Hypothalamus (tissue), 51 donors: ENCODE results near the gene SDHA.
A peak's percentile ranks its signal among the peaks of the same experiment; 100 is the strongest.

ENCODE experiments used
- DNase-seq, 51 donors: peaks; one replicate each; lab custom pipeline; 2025; lab: John Stamatoyannopoulos, UW

The SDHA gene

DNA sequence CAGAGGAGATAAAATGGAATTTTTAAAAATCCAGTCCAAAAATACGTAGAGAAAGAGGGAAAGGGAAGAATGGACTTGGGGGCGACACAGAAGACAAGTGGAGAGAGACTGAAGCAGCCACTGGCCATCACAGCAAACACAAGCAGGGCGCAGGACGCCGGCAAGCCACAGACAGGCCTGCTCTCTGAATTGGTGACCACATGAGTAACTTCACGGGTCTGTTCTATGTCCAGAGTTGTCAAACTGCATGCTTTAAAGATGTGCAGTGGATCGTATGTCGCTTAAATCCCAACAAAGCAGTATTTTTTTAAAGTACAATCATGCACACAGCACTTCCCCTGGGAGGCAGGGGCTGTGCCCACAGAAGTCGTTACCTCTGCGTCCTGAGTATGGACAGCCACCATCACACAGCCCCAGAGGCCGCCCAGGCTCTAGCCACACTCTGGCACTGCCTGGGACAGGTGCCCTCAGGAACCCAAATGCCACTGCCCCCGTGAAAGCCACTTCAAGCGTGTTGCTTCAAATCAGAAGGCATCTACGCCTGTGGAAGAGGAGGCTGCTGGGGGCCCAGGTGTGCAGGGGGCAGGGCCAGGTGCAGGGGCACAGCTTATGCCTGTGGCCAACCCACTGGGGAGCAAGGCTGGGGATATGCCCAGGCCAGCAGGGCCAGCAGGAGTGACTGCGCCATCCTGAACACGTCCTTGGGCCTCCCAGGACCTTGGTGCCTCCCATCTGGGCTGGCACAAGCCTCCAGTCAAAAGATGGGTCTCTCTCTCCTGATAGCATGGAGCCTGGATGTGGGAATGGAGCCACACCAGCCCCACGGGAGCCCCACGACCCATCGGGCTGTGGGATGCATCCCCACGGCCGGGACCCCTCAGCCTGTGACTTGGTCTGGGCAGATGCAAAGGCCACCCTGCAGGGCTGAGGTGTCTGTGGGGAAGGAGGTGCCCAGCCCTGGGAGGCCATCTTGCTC, 32.7 kb upstream of the SDHA start:
- no peak for DNase-seq

DNA sequence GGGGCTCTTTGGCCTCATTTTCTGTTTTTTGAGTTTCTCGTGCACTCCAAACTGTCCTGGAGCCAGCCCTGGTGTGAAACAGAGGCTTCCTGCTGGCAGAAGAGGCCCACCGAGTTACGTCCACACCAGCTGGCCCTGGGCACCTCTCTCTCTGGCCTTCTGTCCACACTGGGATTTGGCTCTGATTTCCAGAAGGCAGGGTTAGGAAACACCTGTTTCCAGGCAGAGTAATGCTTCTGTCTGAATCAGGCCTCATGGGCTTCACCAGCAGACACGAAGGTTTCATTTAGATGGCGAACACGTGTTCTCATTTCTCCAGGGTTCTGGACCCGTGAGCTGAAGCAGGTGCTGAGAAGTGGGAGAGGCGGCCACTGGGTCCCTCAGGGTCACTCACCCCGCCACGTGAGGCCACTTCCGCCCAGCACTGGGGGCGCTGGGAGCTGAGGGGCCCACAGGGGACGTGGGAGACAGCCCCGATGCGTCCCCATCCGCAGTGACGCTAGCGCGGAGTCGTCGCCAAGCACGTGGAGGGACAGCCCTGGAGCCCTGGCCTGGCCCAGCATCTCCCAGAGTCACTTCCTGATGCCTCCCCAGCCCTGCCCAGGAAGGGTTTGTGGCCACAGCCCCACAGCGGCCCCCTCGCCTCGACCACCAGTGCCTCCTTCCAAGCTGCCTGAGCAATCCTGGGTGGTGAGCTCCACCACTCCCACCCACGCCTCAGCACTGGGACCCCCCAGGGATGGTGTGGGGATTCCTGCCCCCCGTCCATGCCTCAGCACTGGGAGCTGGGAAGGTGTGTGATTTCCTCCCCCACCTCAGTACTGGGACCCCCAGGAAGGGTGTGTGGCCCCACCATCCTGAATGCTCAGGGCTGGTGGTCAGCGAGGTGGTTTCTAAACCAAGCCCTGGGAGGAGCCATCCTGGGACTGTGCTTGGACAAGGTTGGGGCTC, 31.8 kb upstream of the SDHA start:
- DNase-seq, result no peak

DNA sequence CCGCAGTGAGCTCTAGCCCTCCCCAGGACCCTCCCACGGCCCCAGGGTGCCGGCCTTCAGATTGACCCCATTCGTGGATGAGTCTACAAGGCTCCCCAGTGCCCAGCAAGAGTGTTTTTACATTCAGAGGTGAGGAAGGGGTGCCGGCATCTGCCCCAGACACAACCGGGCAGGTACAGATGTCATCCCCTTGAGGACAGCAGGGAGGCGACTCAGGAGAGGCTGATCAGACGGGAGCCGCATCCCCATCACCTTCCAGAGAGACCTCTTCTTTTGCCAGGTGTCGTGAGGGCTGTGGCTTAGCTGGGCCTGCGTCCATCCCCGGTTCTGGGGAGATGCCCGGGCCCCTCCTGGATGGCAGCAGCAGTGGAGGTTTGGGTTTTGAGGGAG, 31.1 kb upstream of the SDHA start:
- no peak for DNase-seq

DNA sequence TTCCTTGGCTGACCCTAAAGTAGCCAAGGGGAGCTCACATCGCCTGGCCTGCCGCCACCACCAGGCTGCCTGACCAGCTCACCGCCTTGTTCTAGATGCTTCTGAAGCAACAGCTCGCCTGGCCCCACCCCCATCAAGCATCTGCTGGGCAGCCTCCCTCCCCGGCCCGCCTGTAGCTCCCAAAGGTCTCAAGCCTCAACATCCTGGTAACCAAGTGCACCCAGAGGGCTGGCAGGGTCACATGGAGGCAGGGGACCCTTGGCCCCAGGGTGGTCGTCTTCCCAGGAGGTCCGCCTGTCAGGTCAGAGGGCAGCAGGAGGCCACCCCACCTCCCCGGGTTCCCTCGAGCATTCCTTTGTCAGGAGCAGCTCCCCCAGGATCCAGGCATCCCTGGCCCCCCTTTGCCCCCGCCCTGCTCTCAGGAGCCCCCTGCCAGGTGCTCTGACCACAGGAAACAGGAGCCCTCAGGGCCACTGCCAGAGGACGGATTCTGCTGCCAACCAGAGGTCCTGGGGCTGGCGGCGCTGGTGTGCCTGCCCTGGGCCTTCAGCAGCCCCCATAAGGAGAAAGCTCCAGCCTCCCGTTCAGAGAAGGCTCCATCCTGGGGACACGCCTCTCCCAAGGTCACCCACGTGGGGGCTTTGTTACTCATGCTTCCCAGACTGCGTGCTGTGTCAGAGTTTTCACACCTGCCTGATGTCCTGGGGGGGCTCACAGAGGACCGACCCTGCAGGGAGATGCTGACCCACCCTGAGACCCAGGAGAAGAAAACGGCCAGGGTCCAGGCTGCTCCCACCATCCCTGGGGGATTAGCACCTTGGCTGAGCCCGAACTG, 30.3 kb upstream of the SDHA start:
- DNase-seq, result no peak

DNA sequence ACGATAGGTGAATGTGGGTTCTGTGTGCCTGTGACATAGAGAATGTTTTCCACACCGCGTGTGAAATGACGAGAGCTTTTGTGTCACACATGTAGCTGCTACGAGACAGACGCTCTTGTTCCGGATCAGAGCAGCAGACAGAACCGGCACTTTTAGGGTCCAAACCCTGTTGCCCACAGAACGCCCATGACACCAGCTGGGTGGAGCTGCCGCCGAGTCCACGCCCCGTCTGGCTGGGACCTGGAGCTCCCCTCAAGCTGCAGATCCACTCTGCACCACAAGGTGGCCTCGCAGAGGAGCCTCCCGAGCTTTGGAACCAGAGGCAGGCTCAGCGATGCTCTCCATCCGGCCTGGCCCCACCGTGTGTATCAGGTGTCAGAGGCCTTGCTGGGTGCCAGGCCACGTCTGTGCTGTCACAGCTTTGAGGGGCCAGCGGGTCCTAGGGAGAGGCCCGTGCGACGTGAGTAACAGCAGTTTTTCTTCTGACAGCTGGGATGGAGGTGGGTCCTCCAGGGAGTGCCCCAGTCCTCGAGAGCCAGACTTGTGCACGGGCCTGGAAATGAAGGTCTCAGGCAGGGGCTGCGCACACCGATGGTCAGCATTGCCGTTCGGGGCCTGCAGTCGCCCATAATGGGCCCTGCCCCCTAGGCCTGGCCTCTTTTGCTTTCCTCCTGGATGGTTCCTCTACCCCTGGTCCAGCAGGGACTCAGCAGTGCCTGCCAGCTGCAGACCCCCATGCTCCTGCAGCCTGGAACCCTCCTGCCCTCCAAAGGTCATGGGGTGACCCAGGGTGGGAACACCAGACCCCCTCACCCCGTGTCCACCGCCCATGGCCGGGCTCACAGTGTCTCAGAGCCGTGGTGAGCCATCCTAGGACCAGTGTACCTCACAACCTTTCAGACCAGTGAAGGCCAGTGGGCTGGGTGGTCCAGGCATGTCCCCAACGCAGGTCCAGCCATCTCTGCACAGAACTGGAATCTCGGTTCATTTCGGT, 29.3 kb upstream of the SDHA start:
- DNase-seq, result peak; percentile 6 to 85 (median 59)

DNA sequence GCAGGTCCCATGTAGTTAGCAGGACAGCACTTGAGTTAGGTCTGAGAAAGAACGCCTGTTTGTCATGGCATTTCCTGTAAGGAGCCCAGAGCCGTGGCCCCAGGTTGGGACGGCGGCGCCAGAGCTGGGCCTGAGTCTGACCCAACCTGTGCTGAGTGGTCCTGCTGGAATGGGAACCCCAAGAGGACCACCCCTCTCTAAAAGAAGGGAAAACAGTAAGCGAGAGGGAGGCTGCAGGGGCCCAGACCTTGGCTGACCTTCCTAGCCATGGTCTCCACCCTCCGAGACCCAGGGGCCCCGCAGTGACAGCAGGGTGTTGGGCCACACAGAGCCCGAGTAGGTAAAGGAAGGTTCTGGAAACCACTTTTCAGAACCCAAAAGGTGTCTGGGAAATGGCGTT, 28.6 kb upstream of the SDHA start:
- no peak for DNase-seq

DNA sequence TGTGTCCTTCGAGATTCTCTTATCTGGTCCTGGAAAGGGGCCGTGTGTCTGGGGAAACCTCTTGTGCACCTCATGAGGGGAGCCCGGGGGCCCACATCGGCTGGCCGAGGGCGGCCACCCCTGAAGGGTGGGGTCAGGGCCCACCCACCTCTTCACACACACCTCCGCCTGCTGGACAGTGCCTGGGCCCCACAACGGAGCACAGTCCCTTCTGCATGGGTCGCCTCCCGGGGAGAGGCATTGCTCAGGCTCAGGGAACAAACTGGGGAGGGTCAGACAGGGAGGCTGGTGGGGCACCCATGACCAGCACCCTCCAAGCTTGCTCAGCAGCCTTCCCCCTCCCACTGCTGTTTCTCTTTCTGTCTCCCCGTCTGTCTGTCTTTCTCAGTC, 28.1 kb upstream of the SDHA start:
- DNase-seq, result no peak

DNA sequence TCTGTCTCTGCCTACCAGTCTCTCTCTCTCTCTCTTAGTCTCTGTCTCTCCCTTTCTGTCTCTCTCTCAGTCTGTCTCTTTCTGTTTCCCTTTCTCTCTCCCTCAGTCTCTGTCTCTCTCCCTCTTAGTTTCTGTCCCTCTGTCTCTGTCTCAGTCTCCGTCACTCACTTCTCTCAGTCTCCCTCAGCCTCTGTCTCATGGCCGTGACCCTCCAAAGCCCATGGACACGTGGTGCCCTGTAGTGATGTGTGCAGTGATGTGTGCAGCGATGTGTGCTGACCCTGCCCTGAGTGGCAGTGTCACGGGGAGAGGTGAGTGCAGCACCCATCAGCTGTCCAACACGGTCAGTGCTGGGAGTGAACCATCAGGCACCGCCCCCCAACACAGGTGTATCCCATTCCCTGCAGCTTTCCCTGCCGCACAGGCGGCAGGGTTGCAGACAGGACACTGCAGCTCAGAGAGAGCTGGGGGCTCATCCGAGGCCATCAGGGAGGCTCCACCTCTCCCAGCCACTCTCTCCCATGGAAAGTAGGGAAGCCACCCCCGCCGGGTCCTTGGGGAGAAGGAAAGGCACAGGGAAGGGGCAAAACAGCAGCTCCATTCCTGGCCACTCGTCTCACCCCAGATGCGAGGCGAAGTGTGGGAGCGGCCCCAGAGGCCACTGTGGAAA, 27.6 kb upstream of the SDHA start:
- DNase-seq, result no peak

DNA sequence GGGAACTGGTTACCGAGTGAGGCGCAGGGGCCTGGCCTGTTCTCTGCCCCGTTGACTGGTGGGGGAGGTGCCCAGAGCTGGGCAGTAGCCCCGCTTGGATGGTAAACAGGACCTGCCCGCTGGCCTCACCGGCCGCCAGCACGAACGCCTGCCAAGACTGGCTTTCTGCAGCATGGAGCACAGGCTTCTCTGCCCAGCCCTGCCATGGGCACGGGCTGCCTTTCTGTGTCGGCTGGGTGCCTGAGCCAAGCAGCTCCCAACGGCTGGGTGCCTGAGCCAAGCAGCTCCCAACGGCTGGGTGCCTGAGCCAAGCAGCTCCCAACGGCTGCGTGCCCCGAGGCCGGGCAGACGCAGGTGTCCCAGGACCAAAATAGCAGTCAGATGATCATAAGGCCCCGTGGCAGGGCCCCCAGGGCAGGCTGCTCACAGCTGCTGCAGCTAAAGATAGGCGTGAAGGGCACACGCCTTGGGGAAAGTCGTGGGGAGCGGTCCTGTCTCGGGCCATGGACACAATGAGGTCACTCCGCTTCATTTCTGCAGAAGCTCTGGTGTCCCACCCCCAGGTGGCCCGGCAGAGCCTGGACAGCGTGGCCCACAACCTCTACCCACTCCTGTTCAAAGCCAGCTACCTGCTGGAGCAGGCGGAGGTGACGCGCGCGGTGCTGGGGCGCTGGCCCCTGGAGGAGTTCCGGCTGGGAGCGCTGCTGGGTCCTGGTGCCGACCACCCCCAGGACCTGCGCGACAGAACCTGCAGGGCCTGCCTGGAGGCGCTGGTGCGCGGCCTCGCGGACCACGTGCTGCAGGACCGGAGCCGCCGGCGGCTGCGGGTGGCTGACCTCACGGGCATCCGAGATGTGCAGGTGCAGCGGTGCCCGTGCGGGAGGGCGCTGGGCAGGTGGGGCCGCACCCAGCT, 26.8 kb upstream of the SDHA start, which contains the start of gene LRRC14B:
Gene LRRC14B (plus strand): TSS at position 460 of the 913 bp plus-strand sequence. CDS start 44 bp downstream, at position 504.
- DNase-seq, result peak in 32 of 51 donors; percentile 5 to 77 (median 48)

DNA sequence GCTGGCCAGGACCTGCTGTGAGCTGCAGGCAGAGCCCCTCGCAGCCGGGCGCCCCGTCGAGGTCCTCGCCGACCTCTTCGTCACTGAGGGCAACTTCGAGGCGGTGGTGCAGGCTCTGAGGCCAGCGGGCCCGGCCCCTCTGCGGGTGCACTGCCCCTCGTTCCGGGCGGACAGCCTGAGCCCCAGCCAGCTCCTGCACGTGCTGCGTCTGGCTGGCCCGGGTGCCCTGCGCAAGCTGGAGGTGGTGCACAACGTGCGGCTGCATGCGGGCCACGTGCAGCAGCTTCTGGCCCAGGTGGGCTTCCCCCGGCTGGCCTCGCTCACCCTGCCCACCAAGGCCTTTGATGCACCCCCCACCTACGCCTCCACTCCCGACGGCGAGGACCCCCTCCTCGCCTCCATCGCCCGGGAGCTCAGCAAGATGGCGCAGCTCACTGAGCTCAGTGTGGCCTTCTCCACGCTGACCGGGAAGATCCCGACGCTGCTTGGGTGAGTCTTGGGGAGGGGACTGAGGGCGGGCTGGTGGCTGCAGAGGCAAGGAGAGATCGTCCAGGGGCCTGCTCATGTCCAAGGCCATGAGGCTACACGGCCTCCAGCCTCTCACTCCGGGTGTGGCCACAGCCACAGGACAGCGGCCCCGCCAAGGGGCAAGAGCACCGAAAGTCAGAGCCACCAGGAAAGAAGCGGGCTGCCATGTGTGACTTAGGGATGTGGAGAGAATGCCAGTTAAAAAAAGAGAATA, 26.0 kb upstream of the SDHA start:
- DNase-seq, result no peak

DNA sequence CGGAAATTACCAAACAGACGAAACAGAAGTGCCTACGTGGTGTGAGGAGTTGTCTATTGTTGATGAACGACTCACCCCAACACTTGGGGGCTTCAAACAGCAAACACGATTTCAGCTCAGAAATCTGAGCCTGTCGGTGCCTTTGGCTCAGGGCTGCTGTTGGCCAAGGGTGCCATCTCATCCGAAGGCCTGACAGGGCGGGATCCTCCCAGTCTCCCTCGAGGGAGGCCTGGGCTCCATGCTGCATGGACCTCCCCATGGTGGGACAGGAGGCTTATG, 25.5 kb upstream of the SDHA start:
- no peak for DNase-seq

DNA sequence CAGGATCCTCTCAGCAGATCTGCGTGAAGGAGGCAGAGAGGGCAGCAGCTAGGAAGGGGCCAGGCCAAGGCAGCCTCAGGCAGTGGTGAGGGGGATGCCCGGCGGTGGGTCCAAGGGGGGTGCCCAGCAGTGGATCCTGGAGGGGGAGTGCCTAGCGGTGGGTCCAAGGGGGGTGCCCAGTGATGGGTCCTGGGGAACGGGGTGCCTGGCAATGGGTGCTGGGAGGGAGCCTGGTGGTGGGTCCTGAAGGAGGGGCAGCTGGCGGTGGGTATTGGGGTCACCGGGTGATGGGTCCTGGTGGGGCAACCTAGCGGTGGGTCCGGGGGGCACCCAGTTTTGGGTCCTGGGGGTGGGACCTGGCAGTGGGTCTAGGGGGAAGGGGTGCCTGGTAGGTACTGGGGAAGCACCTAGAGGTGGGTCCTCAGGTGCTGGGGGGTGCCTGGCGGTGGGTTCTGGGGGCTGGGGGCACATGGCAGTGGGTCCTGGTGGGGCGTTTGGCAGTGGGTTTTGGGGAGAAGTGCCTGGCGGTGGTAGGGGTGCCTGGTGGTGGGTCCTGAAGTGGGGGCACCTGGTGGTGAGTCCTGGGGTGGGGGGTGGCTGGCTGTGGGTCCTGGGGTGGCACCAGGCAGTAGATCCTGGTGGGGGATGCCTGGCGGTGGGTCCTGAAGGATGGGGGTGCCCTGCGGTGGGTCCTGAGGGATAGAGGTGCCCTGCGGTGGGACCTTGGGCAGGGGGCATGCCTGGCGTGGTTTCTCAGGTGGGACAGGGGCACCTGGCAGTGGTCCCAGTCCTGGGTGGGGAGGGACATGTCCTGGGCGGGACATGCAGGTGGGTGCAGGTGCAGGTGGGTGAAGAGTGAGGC, 24.9 kb upstream of the SDHA start:
- no peak for DNase-seq

DNA sequence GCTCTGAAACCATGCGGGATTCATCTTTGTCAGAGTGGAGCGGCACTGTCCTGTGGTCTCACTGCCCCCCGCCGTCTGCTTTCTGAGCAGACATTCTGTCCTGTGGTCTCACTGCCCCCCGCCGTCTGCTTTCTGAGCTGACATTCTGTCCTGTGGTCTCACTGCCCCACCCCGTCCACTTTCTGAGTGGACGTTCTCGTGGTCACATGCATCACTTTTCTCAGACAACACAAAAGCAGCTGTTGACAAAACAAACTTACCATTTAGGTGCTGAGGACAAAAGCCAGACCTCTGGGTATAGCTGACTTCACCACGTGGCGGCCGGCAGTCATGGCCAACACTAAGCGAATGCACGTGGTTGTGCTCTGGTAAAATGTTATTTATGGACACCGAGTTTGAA, 24.0 kb upstream of the SDHA start:
- no peak for DNase-seq

DNA sequence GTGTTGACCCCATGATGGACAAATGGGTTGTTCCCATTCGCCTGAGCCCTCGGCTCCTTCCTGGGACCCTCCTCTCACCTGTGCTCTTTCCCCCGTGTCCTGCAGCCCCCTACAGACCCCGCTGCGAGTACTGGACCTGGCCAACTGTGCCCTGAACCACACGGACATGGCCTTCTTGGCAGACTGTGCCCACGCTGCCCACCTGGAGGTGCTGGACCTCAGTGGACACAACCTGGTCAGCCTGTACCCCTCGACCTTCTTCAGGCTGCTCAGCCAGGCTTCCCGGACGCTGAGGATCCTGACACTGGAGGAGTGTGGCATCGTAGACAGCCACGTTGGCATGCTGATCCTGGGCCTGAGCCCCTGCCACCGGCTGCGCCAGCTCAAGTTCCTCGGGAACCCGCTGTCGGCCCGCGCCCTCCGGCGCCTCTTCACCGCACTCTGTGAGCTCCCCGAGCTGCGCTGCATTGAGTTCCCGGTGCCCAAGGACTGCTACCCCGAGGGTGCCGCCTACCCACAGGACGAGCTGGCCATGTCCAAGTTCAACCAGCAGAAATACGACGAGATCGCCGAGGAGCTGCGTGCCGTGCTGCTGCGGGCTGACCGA, 23.4 kb upstream of the SDHA start:
- DNase-seq, result no peak

DNA sequence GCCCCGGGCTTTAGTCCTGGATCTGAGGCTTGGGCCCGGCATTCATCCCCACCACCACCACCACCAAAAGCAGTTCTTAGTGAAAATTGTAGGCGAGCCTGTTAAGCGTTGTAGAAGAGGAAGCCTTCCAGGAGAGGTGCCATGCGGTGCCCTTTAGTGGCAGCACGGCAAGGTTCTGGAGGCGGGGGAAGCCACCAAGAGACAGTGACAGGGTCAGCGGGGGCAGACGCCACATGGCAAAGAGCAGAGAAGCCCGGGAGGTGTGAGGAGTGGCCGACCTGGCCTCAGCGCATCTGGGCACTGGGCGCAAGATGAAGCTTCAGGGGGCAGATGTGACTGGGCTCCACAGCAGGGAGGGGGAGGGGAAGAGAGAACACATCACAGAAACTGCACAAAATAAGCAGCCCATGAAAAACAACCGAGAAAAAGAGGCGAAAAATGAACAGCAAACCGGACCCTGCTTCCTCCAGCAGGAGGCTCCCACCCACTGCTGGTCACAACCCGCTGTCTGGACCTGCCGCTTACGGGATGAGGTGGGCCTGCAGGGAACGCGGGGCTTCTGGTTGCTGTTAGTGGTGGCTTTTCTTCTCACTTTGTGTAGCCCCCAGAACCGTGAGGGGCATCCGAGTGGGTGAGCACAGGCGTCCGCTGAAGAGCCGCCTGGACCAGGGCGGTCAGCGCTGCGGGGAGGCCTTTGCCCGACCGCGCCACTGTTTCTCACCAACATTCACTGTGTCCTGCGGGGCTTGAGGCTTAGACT, 22.5 kb upstream of the SDHA start:
- DNase-seq, result no peak
